Stimulated activated CD4-positive, alpha-beta T cell treated with anti-CD3 and anti-CD28 coated beads, Interleukin-15, amount 100 ng/mL, for 48 hours (primary cell): Measurements from ENCODE around the gene TOX2.

Source experiments
- DNase-seq, 2 donors: peaks; one replicate each; pipeline ENCODE4 v3.0.0-alpha.2; 2020; ENCODE audit warnings: low read depth in 2 of 2

TOX2 gene

DNA sequence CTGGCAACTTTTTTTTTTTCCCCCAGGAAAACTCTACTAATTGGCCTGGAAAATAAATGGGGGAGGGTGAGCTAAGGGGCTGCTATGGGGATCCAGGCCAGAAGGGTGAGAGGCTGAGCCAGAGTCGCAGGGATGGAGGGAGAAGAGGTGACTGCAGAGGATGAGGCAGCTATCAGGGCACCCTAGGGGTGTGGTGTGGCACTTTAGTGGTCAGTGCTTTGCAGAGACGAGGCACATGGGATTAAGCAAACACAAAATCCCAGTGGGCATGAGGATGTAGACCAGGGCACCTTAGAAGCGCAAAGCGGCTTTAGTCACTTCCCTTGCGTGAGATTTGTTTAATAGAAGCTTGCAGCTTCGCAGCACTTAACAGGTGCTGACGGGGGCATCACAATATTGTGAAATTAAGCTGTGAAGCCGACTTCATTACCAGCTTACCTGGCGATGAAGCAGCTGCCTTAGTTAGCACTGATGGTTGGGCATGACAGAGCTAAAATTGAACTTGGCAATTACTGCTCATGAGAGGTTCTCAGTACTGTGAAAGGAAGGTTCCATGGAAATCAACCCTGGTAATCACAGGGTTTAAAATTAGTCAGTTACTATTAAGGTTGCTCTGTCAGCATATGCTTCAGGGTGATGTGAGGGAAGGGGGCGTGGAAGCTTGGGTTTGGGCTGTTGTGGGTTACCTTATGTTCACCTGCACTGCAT is 26.0 kb downstream of the TOX2 start:
- no peak for DNase-seq

DNA sequence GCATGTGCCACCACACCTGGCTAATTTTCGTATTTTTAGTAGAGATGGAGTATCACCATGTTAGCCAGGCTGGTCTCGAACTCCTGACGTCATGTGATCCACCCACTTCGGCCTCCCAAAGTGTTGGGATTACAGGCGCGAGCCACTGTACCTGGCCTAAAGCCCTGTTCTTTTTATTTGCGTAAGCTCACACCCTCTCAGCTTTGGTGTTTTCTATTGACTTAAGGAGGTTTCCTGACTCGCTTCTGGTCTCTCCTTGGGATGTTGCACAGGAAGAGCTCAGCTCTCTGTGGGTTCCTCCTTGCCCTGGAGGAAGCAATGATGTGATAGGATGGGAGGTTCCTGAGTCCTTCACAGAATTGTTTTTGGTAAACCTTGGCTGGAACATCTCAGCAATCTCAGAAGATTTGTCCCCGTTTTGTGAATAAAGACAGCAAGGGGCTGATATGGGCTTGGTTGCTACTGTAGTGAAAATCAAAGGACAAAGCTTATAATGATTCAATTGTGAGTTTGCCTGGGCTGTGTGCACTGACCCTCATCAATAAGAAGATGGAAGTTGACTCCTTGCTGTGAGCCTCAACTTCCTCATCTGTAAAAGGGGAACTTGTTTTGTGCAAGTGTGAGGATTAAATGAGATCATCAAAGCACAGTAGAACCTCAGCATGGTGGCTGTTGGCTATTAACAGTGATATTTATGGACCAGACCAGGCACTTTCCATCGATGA is 27.0 kb downstream of the TOX2 start:
- DNase-seq = no peak

DNA sequence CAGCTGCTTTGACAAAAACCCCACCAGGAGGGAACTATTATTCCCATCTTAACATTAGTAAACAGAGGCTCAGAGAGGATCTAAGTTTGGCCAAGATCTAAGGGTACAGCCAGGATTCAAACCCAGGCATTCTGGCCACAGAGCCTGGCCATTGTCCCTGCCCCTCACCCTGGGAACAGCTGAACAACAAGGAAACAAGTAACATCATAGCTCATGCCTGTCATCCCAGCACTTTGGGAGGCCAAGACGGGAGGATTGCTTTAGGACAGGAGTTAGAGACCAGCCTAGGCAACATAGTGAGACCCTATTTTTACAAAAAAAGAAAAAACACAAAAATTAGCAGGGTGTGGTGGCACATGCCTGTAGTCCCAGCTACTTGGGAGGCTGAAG is 27.5 kb downstream of the TOX2 start:
- DNase-seq = no peak

DNA sequence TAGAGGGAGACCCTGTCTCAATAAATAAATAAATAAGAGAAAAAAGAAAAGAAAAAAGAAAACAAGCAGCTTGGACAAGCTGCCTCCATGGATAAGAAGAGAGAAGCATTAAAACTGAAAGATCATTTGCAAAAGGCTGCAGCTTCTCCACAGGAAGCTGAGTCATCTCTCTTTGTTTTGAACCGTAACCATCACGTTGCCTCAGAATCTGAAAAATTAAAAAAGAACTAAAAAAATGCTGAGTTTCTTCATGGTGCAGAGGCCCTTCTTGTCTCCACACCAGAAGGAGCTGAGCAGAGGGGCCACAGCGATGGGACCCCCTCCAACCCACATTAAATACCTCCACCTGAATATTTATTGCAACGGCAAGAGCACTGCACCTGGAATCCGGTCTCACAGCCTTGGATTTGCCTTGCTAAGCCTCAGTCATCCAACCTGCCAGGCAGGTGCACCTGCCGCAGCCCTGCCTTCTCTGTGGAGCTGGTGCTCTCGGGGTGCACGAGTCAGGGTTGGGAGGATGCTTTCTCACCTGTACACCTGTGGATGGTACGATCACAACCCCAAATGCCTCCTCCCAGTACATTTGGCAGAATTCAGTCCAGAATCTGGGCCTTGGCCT is 28.1 kb downstream of the TOX2 start:
- no peak for DNase-seq

DNA sequence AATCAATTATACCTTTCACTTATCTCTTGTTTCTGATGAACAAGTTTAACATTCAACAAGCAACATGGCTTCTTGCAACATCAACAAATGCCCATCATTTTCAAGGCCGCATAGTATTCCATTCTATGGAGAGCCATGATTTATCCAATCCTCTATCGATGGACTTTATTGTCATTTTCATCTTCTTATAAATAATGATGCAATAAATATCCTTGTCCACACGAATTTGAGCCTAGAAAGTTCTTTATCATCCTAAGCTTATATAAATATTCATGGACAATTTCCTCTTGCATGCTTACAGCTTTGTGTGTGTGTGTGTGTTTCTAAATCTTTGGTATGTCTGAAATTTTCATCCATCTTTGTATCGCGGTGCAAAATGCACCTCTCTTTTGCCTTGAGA is 29.1 kb downstream of the TOX2 start:
- DNase-seq = no peak

DNA sequence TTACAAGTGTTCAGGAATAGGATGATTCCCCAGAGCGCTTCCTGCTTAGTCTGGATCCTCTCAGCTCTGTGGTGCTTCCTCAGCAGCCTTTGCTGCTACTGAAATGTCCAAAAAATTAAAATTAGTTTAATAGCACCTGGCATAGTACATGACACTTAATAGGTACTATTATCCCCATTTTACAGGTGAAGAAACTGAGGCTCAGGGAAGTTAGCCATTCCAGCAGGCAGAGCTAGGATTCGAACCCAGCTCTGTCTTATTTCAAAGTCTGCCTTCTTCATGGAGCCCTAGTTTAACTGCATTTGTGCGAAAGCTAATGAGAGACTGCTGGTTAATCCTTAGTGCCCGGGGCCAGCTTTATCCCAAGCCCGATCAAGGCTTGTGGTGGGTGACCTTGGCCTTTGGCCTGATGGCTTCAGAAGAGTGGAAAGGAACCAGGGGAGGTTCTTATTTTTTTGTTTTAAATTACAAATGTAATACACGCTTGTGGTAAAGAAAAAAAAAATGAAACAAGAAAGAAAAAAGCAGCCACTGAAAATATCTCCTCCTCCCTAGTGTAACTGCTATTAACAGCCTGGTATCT is 30.1 kb downstream of the TOX2 start:
- DNase-seq = no peak

DNA sequence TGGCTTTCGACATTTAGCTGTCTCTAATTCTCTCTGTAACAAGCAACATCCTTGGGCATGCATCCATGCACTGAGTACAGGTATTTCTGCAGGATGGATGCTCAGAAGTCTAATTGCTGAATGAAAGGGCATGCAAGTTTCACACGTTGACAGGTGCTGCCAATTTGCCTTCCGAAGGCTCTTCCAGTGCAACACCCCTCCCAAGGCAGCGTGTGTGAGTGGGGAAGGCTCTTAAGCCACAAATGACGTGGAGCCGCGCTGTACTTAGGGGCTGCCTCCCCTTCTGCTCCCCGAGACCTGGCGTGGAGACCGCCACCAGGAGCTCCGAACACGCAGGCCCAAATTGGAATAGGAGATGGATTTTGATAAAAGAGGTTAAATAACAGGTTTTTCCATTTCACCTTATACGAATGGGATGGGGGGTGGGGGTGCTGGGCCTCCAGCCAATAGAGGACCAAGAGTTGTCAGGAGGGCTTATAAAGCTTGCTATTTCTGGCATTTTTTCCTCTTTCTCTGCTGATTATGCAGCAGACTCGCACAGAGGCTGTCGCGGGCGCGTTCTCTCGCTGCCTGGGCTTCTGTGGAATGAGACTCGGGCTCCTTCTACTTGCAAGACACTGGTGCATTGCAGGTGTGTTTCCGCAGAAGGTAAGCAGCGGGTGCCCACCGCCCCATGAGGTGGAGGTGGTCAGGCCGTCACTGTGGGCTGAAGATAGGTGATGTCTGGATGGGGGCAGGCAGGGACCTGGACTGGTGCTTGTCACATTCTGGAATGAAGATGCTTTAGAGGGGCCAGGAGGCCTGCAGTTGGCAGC is 30.9 kb downstream of the TOX2 start:
- DNase-seq = no peak

DNA sequence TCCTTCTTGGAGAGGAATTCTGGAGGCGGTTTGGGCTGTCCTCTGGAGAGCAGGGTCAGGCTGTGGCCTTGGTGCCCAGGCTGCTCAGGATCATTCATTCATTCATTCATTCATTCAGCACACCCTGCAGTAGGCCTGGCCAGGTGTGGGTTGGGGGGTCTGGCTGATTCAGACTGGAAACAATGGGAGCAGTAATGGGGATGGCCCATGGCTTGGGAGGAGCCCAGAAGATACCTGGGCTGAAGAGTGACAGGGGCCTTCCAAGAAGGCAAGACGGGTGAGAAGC is 31.5 kb downstream of the TOX2 start:
- DNase-seq = no peak

DNA sequence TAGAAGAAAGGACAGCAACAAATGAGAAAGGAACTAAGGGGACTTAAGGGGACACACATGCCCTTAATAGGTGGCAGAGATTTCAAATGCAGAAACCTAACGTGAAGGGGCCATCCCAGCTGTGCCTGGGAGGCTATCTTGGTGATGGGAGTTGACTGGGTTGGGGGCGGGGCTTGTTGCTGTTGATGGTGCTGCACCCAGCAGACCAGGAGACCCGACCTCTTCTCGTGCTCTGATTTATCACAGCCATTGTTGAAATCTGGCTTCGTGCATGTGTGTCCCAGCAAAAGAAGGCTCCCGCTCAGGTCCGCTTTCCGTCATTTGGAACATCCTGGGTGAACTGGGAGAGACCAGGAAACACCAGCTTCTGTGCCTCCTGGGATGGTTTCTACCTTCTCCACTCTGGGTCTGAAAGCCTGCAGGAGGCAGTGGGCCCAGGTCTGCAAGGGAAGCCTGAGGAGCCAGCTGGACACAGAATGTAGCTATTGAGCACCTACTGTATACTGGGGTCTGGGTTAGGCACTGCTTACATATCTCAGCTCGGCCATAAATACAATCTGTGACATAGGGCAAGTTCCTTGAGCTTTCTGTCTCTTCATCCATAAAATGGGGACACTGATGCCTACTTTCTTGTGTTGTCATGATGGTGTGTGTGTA is 32.1 kb downstream of the TOX2 start:
- DNase-seq = no peak

DNA sequence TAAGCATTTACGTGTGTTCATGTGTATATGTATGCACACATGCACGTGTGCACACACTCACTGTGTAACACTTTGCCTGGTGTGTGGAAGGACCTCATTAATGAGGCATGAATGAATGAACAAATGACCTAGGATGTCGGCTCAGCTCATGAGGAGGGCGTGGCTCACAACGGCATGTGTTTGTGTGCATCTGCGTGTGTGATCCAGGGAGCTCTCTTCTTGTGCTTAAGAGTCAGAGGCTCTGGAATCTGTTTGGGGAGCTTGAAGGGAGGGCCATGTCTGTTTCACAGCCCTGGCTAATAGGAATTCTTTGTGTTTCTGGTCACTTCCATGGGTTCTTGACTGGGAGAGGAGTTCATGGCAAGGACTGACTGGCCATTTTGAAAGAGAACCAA is 32.7 kb downstream of the TOX2 start:
- no peak for DNase-seq

DNA sequence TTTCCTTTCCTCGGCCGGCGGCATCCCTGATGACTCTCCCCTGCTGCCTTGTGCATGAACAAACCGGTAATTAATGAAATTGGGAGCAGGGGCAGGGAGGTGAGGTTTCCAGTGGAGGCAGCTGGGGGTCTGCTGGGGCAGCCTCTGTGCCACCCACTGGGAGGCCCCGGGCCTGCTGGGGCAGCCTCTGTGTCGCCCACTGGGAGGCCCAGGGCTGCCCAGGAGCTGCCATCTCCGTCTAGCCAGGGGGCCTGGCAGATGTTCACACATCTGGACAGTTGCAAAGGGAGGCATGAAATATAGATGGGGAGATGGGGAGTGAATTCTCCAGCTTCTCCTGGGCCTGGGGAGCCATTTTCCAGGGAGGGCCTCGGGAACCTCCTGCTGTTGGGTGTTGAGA is 33.8 kb downstream of the TOX2 start:
- DNase-seq = no peak

DNA sequence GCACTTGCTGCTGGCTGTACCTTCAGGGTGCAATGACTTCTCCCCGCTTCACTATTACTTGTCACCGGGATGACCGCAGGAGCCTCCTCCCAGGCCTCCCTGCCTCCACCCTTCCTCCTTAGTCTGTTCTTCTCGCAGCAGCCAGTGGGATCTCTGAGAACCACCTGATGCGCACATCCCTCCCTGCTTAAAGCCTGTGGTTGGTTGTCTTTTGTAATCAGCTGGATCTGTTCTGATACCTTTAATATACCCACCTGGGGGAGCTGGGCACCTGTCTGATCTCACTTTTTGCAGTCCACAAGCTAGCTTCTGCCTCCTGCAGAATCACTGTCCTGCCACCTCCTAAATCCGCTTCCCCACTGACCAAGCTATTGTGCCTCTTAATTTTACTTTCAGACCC is 34.6 kb downstream of the TOX2 start:
- DNase-seq = no peak

DNA sequence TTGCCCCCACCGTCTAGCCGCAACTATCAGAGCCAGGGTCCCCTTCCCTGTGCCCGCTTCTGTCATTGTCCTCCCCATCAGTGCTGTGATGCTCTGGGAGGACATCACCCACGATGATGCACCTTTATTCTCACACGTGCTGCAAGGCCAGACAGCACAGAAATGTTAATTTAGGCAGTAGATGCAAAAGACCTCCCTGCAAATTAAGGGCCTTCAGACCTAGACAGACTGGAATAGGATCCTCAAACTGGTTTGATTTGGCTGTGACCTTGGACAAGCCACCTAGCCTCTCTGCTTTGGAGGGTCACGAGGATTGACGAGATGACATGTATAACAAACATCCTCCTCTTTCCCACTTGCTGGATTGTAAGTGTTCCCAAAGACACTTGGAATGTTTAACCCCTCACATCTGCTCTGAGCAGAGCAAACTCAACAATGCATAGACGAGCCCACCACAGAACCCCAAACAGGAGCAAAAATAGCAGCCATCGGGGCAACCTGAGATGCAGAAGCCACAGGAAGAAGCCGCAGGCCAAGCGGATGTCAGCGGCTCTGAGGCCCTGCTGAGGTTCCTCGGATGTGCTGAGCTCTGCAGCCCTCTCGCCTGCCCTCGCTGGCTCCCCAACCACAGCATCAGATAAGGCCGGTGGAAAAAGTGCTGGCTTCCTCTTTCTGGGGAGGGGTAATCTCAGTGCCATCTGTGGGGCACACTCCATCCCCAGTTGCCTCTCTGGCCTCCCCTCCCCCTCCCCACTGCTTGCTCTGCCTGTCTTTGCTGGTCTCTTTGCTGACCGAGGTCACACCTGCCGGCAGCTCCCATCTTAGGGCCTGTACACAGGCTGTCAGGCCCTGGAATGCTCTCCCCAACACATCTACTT is 35.3 kb downstream of the TOX2 start:
- peak; percentile 54 to 55 for DNase-seq

DNA sequence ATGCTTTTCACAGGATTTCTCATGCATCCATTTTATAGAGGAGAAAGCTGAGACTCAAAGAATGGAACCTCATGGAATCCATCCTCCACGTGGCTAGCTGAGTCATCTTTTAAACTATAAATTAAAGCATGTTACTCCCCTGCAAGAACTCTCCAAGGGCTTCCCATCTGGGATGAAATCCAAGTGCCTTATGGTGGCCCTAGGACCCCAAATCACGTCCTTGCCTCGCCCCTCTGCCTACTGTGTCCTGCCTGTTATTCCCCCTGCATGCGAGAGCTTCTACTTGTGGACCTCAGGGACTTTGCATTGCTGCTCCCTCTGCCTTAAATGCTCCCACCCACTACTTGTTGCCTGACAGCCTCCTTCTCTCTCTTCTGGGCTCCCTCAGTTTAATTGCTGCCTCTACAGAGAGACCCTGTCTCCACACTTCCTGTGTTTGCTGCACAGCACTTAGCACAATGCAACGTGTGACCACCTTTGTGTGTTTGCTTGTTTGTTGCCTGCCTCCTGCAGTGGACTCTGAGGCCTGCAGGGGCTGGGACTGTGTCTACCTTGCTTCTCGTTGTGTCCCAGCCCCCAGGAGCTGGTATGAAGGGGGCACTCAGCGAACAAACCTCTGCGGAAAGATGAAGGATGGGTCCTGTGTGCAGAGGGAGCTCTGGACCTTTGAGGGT is 39.4 kb downstream of the TOX2 start:
- no peak for DNase-seq

DNA sequence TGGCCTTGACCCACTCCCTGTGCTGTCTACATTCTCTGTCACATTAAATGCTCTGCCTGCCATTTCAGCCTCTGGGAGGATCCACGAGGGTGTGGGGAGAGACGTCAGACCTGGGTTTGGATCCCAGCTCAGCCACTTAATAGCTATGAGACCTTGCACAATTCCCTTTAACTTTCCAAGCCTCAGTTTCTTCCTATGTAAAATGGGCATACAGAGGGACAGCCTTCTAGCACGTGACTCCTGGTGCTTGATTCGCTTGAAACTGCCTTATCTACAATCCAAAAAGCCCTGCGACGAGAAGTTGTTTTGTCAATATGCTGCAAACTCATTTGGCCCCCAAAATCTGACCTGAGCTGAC is 40.0 kb downstream of the TOX2 start:
- no peak for DNase-seq

DNA sequence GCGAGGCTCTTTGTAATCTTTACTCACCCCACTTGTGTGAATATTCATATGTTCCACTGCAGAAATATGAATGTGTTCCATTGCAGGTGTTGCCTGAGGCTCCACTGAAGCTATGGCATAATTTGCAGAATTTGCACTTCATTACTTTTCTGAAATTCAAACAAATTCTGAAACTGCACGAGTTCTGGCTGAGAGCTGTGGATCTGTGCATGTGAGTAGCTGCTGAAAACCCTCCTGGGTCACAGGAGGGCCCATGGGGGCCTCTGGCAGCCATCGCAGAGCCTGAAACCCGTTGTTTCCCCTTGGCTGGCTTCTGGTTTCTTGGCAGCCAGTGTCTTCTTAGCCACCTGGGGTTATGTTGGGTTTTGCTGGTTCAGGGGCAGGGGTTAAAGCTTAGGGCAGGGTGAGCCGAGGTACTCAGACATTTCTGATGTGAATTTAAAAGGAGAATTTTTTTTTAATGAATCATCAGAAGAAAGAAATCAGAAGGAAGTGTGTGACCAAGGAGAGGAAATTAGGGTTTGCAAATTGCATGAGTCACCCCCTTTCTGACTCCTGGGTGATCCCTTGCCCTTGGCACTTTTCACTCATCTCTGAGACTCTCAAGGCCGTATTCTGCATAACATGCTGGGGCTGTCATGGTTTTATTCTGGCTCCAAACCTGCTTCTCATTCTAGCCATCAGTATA is 40.6 kb downstream of the TOX2 start:
- DNase-seq = peak; percentile 39 to 43

DNA sequence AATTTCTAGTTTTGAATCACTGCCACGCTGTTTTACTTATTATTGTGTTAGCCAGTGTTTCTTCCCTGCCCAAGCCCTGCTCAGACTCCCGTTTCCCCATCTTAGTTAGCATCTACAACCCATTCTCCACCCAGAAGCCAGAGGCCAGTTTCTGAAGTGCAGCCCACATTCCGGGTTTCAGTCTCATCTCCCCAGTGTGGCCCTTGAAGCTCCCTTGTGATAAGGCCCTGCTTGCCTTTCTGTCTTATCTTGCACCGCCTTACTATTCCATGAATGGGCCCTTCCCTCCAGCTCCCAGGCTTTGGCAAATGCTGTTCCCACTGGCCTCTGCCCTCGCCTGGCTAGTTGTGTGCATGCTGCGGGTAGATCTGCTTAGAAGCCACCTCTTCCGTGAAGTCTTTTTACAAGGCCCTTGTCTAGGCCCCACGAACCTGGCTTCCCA is 41.1 kb downstream of the TOX2 start:
- no peak for DNase-seq

DNA sequence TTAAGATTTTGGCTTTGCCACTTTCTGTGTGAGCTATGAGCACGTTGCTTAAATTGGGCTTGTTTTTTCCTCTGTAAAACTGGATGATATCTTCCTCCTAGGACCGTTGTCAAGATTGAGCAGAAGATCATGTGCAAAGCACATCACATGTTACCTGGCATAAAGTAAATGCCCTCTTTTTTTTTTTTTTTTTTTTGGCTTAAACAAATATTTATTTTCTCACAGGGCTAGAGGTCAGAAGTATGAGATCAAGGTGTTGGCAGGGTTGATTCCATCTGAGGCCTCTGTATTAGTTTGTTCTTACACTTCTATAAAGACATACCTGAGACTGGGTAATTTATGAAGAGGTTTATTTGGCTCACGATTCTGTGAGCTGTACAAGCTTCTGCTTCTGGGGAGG is 42.7 kb downstream of the TOX2 start:
- no peak for DNase-seq

DNA sequence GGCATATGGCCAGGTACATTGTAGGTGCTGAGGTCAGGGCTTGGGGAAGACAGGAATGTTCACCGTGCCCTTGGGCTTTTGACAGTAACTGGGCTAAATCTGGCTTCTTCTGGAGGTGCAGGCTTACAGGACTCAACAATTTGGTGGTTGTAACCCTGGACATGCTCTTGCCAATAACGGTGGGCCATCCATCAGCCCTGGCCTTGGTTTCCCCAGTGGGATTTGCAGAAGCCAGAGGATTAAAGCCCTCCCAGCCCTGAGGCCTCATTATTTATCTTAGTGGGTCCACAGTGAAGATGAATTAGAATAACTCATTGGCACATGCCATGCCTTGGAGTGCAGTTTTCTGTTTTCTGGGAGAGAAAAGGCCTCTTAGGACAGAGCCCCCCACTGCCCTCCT is 44.0 kb downstream of the TOX2 start:
- no peak for DNase-seq
